HG03064 (cell line): ENCODE measurements around the gene ATP6V0D1.

Experiments used
- ATAC-seq: cut with Tn5 transposase; IDR thresholded peaks from one replicate; pipeline ENCODE4 v1.9.1; 2021; ENCODE audit warnings: low read depth; ENCODE audit not compliant: unreplicated experiment

The ATP6V0D1 gene

GRCh38 chr16:67445913-67446907, 34.7 kb downstream of the ATP6V0D1 start:
- ATAC-seq, result no peak

- ATAC-seq, result no peak
Measured at GRCh38 chr16:67445441-67445912, 35.5 kb downstream of the ATP6V0D1 start.

GRCh38 chr16:67445126-67445426, 35.9 kb downstream of the ATP6V0D1 start:
- no peak for ATAC-seq

GRCh38 chr16:67444259-67445125, 36.5 kb downstream of the ATP6V0D1 start:
- ATAC-seq, result no peak

GRCh38 chr16:67443265-67443664, 37.7 kb downstream of the ATP6V0D1 start:
- no peak for ATAC-seq

- no peak for ATAC-seq
Measured at GRCh38 chr16:67442581-67443255, 38.2 kb downstream of the ATP6V0D1 start.

GRCh38 chr16:67441907-67442306, 39.0 kb downstream of the ATP6V0D1 start:
- no peak for ATAC-seq

GRCh38 chr16:67441271-67441753, 39.6 kb downstream of the ATP6V0D1 start:
- ATAC-seq, result no peak

- no peak for ATAC-seq
Measured at GRCh38 chr16:67438824-67439393, 42.0 kb downstream of the ATP6V0D1 start.

GRCh38 chr16:67438098-67438791, 42.7 kb downstream of the ATP6V0D1 start:
- ATAC-seq, result no peak

GRCh38 chr16:67437513-67437912, 43.4 kb downstream of the ATP6V0D1 start:
- no peak for ATAC-seq

- no peak for ATAC-seq
Measured at GRCh38 chr16:67436640-67437193, 44.2 kb downstream of the ATP6V0D1 start.

- no peak for ATAC-seq
Measured at GRCh38 chr16:67435758-67436164, 45.2 kb downstream of the ATP6V0D1 start.

- no peak for ATAC-seq
Measured at GRCh38 chr16:67433131-67433719, 47.7 kb downstream of the ATP6V0D1 start.

GRCh38 chr16:67432506-67432890, 48.5 kb downstream of the ATP6V0D1 start:
- ATAC-seq, result no peak

- no peak for ATAC-seq
Measured at GRCh38 chr16:67431775-67432505, 49.0 kb downstream of the ATP6V0D1 start.

- ATAC-seq, result no peak
Measured at GRCh38 chr16:67430977-67431774, 49.8 kb downstream of the ATP6V0D1 start, which contains the start of gene HSD11B2. TSS of gene HSD11B2 (plus strand) at chr16:67431121. CDS start at chr16:67431249, 128 bp downstream.
